Fibroblast of the aortic adventitia (primary cell): ENCODE data around the gene DUS1L. TPM values are rescaled to one million over a fixed set of nuclear protein-coding genes. Genes with fewer than 3 reads are reported as not detected.

Source experiments
- DNase-seq: peaks from one replicate; pipeline ENCODE4 v3.0.0-alpha.2; 2010; ENCODE audit warnings: low read depth
- H3K4me3 ChIP-seq: 2 replicates; pipeline ENCODE4 v1.5.1; 2011; ENCODE audit warnings: low read depth, mild to moderate bottlenecking, control low read depth, low read length, moderate library complexity
- CTCF ChIP-seq: IDR thresholded peaks from 2 replicates; pipeline ENCODE4 v1.5.1; 2011; ENCODE audit warnings: mild to moderate bottlenecking, low read length, control low read depth, inconsistent platforms; ENCODE audit not compliant: insufficient read depth
- total RNA-seq: library from RNA; depleted of rRNA; stranded (reverse); fragments of >200 nt; gene quantifications from 2 replicates; pipeline ENCODE4 v1.2.3, GENCODE V29; 2012; ENCODE audit warnings: low replicate concordance

DUS1L gene
- total RNA-seq, 1 donor = 33.8 TPM

- H3K4me3 ChIP-seq = peak overlapping the region; percentile 74
- peak; percentile 28 for DNase-seq
- TF ChIP-seq CTCF = no peak
Measured at GRCh38 chr17:82097184-82097918, 31.7 kb upstream of the DUS1L start.

- DNase-seq = no peak
- TF ChIP-seq CTCF = no peak
- H3K4me3 ChIP-seq = peak overlapping the region; percentile 74
Measured at GRCh38 chr17:82096709-82097183, 31.1 kb upstream of the DUS1L start.

- peak overlapping the region; percentile 74 for H3K4me3 ChIP-seq
- TF ChIP-seq CTCF = no peak
- DNase-seq = no peak
Measured at GRCh38 chr17:82095777-82096708, 30.4 kb upstream of the DUS1L start.

- TF ChIP-seq CTCF = no peak
- H3K4me3 ChIP-seq = peak overlapping the region; percentile 74
- DNase-seq = no peak
Measured at GRCh38 chr17:82094931-82095776, 29.6 kb upstream of the DUS1L start.

- no peak overlapping the region for H3K4me3 ChIP-seq
- no peak for DNase-seq
- no peak for TF ChIP-seq CTCF
Measured at GRCh38 chr17:82092995-82093751, 27.6 kb upstream of the DUS1L start.

GRCh38 chr17:82092628-82092994 is 27.0 kb upstream of the DUS1L start:
- no peak for DNase-seq
- H3K4me3 ChIP-seq = no peak overlapping the region
- no peak for TF ChIP-seq CTCF
